ENCODE results near the gene SLC25A13. TPM values are rescaled to one million over a fixed set of nuclear protein-coding genes. Genes with fewer than 3 reads are reported as not detected.

Gene SLC25A13
- total RNA-seq, 1 experiment from 2014 or later: 45.0 TPM

DNA sequence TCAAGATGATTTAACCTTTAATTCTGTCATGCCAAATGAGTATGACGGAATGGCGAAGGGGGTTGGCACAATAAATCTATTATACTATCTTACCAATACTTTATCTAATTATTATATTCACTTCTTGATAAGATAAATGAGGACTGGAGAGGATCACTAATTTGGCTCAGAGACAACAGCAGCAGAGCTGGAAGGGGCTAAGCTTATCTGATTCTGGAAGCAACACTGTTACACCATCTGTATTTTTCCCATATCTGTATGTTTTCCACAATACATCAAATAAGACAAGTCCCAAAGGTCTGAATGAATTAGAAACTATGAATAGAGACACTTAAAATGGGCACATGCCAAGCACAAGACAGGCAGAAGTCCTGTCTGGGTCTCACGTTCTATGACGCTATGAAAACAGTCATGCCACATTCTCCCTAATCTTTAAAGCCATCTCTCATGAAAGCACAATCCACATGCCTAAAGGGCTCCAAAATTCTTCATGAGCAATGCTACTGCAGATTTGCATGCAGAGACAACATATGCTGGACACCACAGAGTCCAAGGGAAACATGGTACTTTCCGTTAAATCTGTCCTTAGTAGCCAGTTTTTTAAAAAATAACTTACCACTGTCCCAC is 88.3 kb downstream of the SLC25A13 start:
- no peak for DNase-seq (ENCODE audit: low read depth)
- in situ Hi-C loops (cut with HindIII; ENCODE audit: low pct_unique_long_range_greater_than_20kb, low sequenced_read_pairs): no loop called here

DNA sequence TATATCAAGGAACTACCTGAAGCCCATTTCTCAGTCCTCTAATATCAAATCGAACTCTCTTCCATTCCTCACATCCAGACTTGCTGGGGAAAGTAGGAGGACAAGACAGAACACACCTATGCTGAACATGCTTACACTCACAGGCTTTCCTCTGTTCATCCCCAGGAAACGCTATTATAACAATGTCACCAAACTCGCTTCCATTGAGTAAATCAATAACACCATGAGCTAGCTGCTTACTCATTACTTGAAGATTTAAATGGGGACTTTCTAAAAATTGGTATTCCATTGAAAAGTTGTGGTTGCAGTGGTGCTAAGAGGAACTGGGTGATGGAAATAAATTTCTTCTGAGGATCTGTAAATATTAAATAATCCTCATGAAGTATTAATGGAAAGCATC is 88.8 kb downstream of the SLC25A13 start:
- DNase-seq (ENCODE audit: low read depth): no peak
- in situ Hi-C loops (cut with HindIII; ENCODE audit: low pct_unique_long_range_greater_than_20kb, low sequenced_read_pairs): no loop called here

DNA sequence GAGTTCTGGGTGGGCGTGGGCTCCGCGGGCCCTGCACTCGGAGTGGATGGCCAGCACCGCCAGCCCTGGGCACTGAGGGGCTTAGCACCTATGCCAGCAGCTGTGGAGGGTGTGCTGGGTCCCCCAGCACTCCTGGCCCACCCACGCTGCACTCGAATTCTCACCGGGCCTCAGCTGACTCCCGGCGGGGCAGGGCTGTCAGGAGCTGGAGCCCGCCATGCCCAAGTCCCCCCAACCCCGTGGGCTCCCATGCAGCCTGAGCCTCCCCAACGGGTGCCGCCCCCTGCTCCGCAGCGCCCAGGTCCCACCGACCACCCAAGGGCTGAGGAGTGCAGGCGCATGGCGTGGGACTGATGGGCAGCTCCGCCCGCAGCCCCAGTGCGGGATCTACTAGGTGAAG is 93.1 kb downstream of the SLC25A13 start:
- no peak for DNase-seq (ENCODE audit: low read depth)
- in situ Hi-C loops (cut with HindIII; ENCODE audit: low pct_unique_long_range_greater_than_20kb, low sequenced_read_pairs): no loop called here

DNA sequence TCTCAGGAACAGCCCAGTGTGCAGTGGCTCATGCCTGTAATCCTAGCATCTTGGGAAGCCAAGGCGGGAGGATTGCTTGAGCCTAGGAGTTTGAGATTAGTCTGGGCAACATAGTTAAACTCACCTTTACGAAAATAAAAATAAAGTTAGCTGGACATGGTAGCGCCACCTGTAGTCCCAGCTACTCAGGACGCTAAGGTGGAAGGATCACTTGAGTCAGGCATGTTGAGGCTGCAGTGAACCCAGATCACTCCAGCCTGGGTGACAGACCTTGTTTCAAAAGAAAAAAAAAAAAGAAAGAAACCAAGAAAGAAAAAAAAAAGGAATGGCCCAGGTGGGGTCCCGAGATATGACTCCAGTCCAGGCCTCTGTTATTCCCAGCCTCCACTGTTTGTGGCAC is 96.6 kb downstream of the SLC25A13 start:
- in situ Hi-C loops (cut with HindIII; ENCODE audit: low pct_unique_long_range_greater_than_20kb, low sequenced_read_pairs): no loop called here
- DNase-seq (ENCODE audit: low read depth): no peak

DNA sequence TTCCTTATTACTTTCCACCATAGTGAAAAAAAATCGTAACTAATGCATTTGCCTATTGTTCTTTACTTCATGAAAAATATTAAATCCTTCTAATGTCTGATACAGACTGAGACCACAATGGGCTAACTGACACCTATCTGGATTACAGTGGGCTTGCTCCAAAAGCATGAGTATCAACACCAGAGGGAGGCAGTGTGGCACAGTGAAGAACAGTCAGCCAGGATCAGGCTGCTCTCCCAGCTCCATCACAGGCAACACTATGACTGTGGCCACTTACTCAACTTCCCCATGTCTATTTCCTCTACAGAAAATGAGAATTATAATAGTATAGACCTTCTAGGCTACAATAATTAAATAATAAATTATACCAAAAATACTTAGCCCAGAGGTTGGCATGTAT is 97.2 kb downstream of the SLC25A13 start:
- DNase-seq (ENCODE audit: low read depth): no peak
- in situ Hi-C loops (cut with HindIII; ENCODE audit: low pct_unique_long_range_greater_than_20kb, low sequenced_read_pairs): no loop called here

DNA sequence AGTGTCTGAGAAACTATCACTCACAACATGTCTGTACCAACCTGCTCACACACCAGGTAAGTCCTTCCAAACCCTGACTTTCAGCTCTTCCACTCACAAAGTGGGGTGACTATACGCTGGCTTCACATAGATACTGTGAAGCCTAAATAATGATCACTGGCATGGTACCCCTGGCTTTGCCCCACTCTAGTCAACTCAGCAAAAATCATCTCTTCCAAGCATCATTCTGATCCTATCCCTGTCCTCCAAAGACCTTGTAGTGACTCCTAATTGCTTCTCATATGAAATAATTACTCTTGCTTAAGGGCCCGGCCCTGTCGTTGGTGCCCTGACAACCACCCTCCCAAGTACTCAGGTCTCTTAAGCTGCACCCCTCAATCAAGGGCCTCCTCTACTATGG is 97.8 kb downstream of the SLC25A13 start:
- no peak for DNase-seq (ENCODE audit: low read depth)
- in situ Hi-C loops (cut with HindIII; ENCODE audit: low pct_unique_long_range_greater_than_20kb, low sequenced_read_pairs): no loop called here

DNA sequence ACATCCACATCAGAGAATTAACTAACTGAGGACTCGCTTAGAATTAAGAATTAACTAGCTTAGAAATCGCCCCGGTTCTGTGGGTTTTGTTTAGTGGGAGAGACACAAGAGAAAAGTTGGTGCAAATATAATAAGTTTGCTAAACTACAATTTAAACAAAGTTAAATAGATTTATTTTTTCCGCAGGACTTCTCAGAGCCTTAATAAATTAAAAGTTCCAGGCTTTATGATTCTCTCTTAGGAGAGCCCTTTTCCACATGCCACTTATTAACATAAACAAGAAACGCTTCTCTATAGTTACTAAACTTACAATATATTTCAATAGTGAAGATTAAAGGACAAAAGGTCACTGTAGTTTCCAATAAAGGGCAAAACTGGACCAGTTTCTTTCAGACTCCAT is 100.0 kb downstream of the SLC25A13 start:
- no peak for DNase-seq (ENCODE audit: low read depth)
- in situ Hi-C loops (cut with HindIII; ENCODE audit: low pct_unique_long_range_greater_than_20kb, low sequenced_read_pairs): no loop called here

DNA sequence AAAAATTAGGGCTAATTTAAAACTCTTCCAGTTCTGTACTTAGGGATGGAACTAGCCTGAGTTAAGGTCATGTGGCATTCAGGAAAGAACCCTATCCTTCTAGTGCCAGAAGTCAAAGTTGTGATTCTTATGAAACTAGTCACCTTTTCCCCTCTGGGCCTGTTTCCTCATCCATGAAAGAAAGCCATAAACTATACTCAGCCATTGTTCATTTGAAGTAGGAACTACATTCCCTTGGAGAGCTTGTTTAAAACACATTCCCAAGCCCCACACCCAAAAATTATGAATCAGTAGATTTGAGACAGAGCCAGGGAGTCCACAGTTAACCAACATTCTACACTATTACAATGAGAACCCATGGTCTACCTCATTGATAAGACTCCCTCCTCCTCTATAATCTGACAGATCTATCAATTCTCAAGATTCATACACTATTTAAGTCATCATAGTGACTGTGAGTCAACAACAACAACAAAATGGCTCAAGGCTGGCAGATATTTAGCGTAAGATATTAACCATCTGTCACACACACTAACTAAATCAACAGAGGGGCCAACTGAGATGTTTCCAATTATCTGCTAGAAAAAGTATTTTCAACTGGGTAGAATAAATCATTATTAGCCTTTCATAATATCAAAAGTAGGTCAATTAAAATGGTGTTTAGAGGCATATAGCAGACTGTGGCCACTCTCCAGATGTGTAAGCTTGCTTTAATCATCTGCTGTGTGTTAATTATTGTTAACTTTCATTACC is 102.3 kb downstream of the SLC25A13 start:
- peak; percentile 87 for DNase-seq (ENCODE audit: low read depth)
- in situ Hi-C loops (cut with HindIII; ENCODE audit: low pct_unique_long_range_greater_than_20kb, low sequenced_read_pairs): no loop called here

DNA sequence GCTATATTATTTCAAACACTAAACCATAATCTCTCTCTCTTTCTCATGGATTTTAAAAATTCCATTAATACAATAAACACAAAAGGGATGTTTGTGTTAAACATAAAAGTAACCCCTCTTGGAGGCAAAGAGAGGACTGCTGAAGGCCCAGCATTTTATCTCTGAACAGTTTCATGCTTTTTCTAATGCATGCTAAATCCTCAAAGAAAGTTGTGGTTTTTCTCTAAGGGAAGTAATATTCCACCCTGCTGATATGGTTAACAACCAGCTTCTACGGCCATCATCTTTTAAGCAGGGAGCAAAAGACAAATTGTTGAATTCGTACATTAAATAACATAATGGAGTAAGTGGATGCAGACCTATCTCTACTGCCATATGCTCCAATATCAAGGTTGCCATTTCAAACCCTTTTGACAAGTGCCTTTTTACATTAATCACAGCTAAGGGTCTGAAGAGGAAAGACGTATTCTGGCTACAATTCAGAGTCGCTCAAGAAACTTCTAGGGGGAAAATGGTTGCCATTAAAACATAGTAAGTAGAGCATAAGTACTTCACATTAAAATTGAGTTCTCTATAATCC is 103.1 kb downstream of the SLC25A13 start:
- no peak for DNase-seq (ENCODE audit: low read depth)
- in situ Hi-C loops (cut with HindIII; ENCODE audit: low pct_unique_long_range_greater_than_20kb, low sequenced_read_pairs): no loop called here

DNA sequence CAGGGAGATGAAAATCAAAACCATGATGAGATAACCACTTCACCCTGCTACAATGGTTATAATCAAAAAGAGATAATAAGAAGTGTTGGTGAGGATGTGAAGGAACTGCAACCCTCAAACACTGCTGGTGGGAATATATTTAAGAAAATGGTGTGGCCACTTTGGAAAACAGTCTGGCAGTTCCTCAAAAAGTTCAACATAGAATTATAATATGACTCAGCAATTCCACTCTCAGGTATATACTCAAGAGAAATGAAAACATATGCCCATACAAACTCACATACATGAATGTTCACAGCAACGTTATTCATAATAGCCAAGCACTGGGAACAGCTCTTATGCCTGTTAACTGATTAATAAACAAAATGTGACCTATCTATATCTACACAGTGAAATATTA is 104.8 kb downstream of the SLC25A13 start:
- DNase-seq (ENCODE audit: low read depth): peak; percentile 23
- in situ Hi-C loops (cut with HindIII; ENCODE audit: low pct_unique_long_range_greater_than_20kb, low sequenced_read_pairs): no loop called here

DNA sequence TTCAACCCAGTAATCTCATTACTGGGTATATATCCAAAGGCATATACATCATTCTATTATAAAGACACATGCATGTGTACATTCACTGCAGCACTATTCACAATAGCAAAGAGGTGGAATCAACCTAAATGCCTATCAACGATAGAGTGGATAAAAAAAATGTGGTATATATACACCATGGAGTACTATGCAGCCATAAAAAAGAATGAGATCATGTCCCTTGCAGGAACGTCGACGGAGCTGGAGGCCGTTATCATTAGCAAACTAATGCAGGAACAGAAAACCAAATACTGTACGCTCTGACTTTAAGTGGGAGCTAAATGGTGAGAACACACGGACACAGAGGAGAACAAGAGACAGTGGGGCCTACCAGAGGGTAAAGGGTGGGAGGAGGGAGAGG is 105.5 kb downstream of the SLC25A13 start:
- no peak for DNase-seq (ENCODE audit: low read depth)
- in situ Hi-C loops (cut with HindIII; ENCODE audit: low pct_unique_long_range_greater_than_20kb, low sequenced_read_pairs): no loop called here

DNA sequence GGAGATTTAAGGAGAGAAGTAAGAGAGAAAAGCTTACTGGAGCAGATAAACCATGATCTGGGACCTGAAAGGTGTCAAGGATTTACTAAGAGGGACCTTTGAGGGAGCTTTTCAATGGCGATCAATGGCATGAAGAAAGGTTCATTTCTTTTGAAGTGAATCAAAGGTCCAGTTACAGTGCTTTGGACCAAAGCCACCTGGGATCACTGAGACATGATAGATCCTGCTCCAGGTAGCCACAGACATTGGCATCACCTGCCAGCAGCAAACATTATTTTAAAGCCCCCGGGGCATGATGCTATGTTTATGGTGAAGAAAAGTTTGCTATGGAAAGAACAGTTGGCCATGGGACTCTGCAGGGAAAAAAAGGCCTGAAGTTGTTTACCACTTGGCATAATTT is 109.4 kb downstream of the SLC25A13 start:
- no peak for DNase-seq (ENCODE audit: low read depth)
- in situ Hi-C loops (cut with HindIII; ENCODE audit: low pct_unique_long_range_greater_than_20kb, low sequenced_read_pairs): no loop called here

DNA sequence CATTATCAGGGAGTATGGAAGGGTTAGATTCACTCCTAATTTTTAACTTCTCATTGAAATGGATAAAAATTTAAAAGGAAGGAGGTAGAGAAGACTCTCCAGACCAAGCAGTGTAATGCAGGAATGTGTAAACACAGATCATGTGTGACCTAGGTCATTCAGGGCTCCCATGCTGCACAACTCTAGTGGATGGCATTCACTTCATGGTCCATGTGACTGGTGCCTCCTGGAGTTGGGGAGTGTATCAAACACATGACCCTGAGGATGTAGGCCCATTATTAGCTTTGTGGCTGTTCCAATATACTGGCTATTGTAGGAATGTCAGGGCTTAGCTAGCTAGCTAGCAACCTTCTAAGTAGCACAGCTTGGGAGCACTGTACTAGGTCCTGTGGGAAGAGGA is 109.9 kb downstream of the SLC25A13 start:
- in situ Hi-C loops (cut with HindIII; ENCODE audit: low pct_unique_long_range_greater_than_20kb, low sequenced_read_pairs): no loop called here

DNA sequence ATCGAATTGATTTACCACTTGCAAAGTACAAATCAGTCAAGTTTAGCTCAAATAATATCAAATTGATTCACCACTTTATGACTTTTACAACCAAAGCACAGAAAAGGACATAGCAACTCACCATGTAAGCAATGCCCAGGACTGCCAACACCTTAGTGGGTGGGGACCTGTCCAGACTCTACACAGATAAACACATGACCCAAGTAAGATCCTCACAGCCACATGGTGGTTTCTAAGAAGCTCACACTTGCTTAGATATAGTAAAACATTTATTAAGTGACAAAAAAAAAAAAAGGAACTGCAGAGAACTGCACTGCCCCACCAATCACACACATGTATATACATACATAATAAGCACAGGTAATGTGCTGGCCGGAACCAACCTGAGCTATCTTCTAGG is 116.2 kb downstream of the SLC25A13 start:
- DNase-seq (ENCODE audit: low read depth): no peak
- in situ Hi-C loops (cut with HindIII; ENCODE audit: low pct_unique_long_range_greater_than_20kb, low sequenced_read_pairs): no loop called here

More for the DNA sequence above, 109.9 kb downstream of the SLC25A13 start:
- DNase-seq (ENCODE audit: low read depth): peak; percentile 8

DNA sequence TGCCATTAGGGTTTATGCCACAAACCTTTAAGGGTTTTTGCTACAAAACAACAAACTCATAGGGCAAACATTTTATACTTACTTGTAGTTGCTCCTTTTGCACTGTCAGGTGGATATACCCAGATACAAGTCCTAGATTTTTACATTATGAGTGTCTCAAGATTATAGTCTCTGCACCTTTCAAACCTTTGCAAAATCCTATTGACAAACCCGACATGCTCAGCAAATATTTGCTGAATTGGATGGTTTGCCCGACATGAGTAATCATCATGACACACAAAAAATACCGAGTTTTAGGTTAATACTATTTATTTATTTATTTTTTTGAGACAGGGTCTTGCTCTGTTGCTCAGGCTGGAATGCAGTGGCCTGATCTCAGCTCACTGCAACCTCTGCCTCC is 117.3 kb downstream of the SLC25A13 start:
- no peak for DNase-seq (ENCODE audit: low read depth)
- in situ Hi-C loops (cut with HindIII; ENCODE audit: low pct_unique_long_range_greater_than_20kb, low sequenced_read_pairs): no loop called here

DNA sequence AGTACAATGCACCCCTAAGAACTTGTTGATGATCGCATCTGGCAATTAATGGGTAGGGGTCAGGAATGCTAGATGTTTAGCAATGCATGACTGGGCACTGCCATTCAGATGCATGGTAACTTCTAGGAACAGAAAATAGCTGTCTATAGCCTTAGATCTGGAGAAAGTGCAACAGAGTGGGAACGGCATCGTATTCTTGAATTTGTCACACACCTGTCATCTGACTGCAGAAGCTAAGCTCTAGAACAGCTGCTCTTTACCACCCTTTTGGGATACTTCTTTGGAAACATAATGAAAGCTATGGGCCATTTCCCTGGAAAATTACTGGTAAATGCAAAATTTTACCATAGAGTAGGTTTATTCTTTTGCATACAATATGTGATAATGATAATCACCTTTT is 118.1 kb downstream of the SLC25A13 start:
- no peak for DNase-seq (ENCODE audit: low read depth)
- in situ Hi-C loops (cut with HindIII; ENCODE audit: low pct_unique_long_range_greater_than_20kb, low sequenced_read_pairs): no loop called here

DNA sequence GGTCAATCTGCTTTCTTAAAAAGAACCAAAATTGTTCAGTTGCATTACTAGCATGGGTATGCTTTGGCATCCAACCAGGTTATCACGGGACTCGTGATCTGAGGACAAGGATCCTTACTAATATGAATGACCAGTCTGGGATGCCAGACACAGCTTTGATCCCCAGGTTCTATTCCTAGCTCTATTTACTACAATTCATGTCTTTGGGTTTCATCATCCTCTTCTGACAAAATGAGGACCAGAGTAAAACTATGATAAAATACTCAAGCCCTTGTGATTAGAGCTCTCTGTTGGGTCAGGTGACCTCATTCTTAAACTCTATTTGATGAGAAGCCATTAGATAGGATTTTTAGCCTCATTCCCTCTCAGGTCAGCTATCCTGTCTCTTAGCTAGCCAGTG is 119.8 kb downstream of the SLC25A13 start:
- DNase-seq (ENCODE audit: low read depth): no peak
- in situ Hi-C loops (cut with HindIII; ENCODE audit: low pct_unique_long_range_greater_than_20kb, low sequenced_read_pairs): no loop called here

DNA sequence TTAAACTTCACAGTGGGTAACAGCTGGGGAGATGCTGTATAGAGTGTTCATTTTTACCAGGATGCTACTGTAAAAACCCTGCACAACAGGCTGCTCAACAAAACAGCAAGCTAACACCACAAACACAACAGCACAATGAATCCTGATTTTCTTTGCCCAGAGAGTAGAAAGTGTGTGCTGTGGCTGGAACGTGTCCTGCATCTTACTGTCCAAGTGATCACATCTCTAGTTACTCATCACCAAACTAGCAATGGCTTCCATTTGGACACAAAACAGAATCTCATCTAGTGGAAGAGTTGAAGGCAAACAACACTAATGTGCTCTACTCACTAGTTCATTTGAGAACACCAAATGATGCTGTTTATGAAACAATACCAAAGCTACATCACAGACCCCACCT is 121.2 kb downstream of the SLC25A13 start:
- in situ Hi-C loops (cut with HindIII; ENCODE audit: low pct_unique_long_range_greater_than_20kb, low sequenced_read_pairs): no loop called here

DNA sequence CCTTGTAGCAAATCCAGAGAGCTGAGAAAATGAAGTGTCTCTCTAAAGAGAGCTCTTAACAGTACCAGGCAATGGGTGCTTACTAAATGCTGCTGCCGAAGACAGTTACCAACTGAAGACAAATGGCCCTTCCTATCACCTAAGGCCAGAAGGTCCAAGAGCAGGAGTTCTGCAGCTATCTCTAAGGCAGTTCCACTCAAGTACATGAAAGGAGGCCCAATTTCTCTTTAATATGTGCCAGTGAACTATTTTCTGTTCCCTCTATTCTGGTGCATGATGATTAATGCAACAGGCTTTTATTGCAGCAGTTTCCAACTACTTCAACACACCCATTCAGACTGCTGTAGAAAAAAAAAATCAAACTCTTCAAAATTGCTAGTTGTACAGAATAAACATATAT is 122.5 kb downstream of the SLC25A13 start:
- in situ Hi-C loops (cut with HindIII; ENCODE audit: low pct_unique_long_range_greater_than_20kb, low sequenced_read_pairs): no loop called here

More for the DNA sequence above, 121.2 kb downstream of the SLC25A13 start:
- DNase-seq (ENCODE audit: low read depth): no peak

More for the DNA sequence above, 122.5 kb downstream of the SLC25A13 start:
- no peak for DNase-seq (ENCODE audit: low read depth)

Data from Caki2 (cell line).